Stomach (tissue), 4 donors: ENCODE data around the gene C16orf96.

ENCODE experiments used
- CTCF ChIP-seq, 7 experiments: fragments of 450-650 bp in 4 of 7; fragments of 200-600 bp in 3 of 7; sonication (generic) in 3 of 7; IDR thresholded peaks; one replicate each; pipeline ENCODE4 v1.5.1; 2016 to 2019; ENCODE audit warnings: antibody characterized with exemption in 7 of 7, control low read depth in 2 of 7, mild to moderate bottlenecking in 1 of 7
- EP300 ChIP-seq: sonication (generic); formaldehyde crosslinking; IDR thresholded peaks from one replicate; pipeline ENCODE4 v1.6.1; 2017; ENCODE audit warnings: antibody characterized with exemption
- POLR2A ChIP-seq, 4 donors: fragments of 450-650 bp; IDR thresholded peaks; one replicate each; pipeline ENCODE4 v1.6.1; 2016; ENCODE audit warnings: antibody characterized with exemption in 4 of 4, control low read depth in 2 of 4, mild to moderate bottlenecking in 1 of 4, moderate library complexity in 1 of 4
- POLR2AphosphoS5 ChIP-seq, 3 donors: sonication (generic); formaldehyde crosslinking; IDR thresholded peaks; one replicate each; pipeline ENCODE4 v1.6.1; 2016; ENCODE audit warnings: antibody characterized with exemption in 3 of 3

GRCh38 chr16:4512473-4512872 lies 43.7 kb upstream of the C16orf96 start:
- TF ChIP-seq CTCF (IDR thresholded peaks at IDR 0.05) (no peak), EP300 (no peak), POLR2AphosphoS5 (IDR thresholded peaks at IDR 0.05) (no peak), POLR2A (IDR thresholded peaks at IDR 0.05) (no peak)
